Spleen (tissue), 11 donors: Measurements from ENCODE around the gene MRPS22. TPM values are rescaled to one million over a fixed set of nuclear protein-coding genes. Genes with fewer than 3 reads are reported as not detected.
"Not testable (repeated sequence)": the region's sequence is repeated elsewhere in the genome, so short reads cannot be mapped to it uniquely, and the experiment has no call there.

Experiments used
- DNase-seq: peaks from one replicate; pipeline ENCODE4 v3.0.0-alpha.2; 2020
- H3K27ac ChIP-seq, 8 donors: fragments of 200-600 bp; sonication (generic) in 7 of 8; 1 replicate in 4 of 8; 2 replicates in 4 of 8; pipeline versions ENCODE4 v1.5.0 to v1.8.0; 2016 to 2021; ENCODE audit warnings: inconsistent platforms in 4 of 8, mild to moderate bottlenecking in 4 of 8, moderate library complexity in 1 of 8
- H3K27me3 ChIP-seq, 7 donors: fragments of 200-600 bp; sonication (generic) in 6 of 7; replicated peaks in 1 of 7; 1 replicate in 4 of 7; 2 replicates in 3 of 7; pipeline versions ENCODE4 v1.5.0 to v1.8.0; 2016 to 2021; ENCODE audit warnings: inconsistent platforms in 3 of 7, mild to moderate bottlenecking in 1 of 7
- H3K36me3 ChIP-seq, 6 donors: fragments of 200-600 bp; sonication (generic) in 5 of 6; 1 replicate in 4 of 6; 2 replicates in 2 of 6; pipeline versions ENCODE4 v1.5.0 to v1.8.0; 2016 to 2021; ENCODE audit warnings: inconsistent platforms in 2 of 6
- H3K4me1 ChIP-seq, 6 donors: fragments of 200-600 bp; sonication (generic) in 5 of 6; 1 replicate in 3 of 6; 2 replicates in 3 of 6; pipeline versions ENCODE4 v1.5.0 to v1.8.0; 2016 to 2021; ENCODE audit warnings: inconsistent platforms in 3 of 6
- H3K4me3 ChIP-seq, 8 donors: fragments of 200-600 bp; sonication (generic) in 7 of 8; 1 replicate in 4 of 8; 2 replicates in 4 of 8; pipeline versions ENCODE4 v1.5.0 to v1.8.0; 2016 to 2021; ENCODE audit warnings: inconsistent platforms in 4 of 8, mild to moderate bottlenecking in 4 of 8, moderate library complexity in 2 of 8
- H3K9me3 ChIP-seq, 8 donors: fragments of 200-600 bp; sonication (generic) in 7 of 8; 1 replicate in 4 of 8; 2 replicates in 4 of 8; pipeline versions ENCODE4 v1.5.0 to v1.8.0; 2016 to 2021; ENCODE audit warnings: inconsistent platforms in 4 of 8
- POLR2A ChIP-seq, 3 donors: fragments of 450-650 bp; IDR thresholded peaks; one replicate each; pipeline ENCODE4 v1.5.1; 2017; ENCODE audit warnings: antibody characterized with exemption in 3 of 3, mild to moderate bottlenecking in 1 of 3
- POLR2AphosphoS5 ChIP-seq, 3 donors: sonication (generic); formaldehyde crosslinking; IDR thresholded peaks; one replicate each; pipeline ENCODE4 v1.5.1; 2017; ENCODE audit warnings: antibody characterized with exemption in 3 of 3
- WGBS, 5 donors: extraction: QIAGEN DNeasy Blood & Tissue Kit in 3 of 5; methylation state at CpG; one replicate each; pipeline versions ENCODE4 v1.1.5 to v1.1.7; 2013 to 2018; 5-methylcytosine and 5-hydroxymethylcytosine counted together
- intact Hi-C: fragments of 100-400 bp; cut with DNase I; formaldehyde crosslinking; loops from one replicate; pipeline ENCODE4 v1.15.0; 2023; ENCODE audit warnings: low total_unique reads
- polyA plus RNA-seq, 3 donors: library from polyadenylated mRNA; stranded (reverse); fragments of 200-250 nt; gene quantifications; one replicate each; pipeline ENCODE4 v1.2.1, GENCODE V29; 2013
- total RNA-seq, 7 donors: library from RNA; depleted of rRNA in 3 of 7; stranded (reverse); fragments of >200 nt in 3 of 7; fragmentation: NEBNext Ultra II Directional in 4 of 7; extraction: Animal tissue kit (Norgen Biotek cat#: 25700) in 4 of 7; gene quantifications; one replicate each; pipeline versions ENCODE4 v1.1.0 to v1.2.1, GENCODE V29; 2016 to 2021
- TF ChIP-seq, protein P1 (sequence below), 11 experiments: fragments of 200-600 bp in 7 of 11; fragments of 450-650 bp in 4 of 11; sonication (generic) in 4 of 11; IDR thresholded peaks in 8 of 11; conservative IDR thresholded peaks in 3 of 11; 1 replicate in 7 of 11; 2 replicates in 4 of 11; pipeline versions ENCODE4 v1.4.0 to v1.8.0; 2016 to 2021; ENCODE audit warnings: antibody characterized with exemption in 11 of 11, inconsistent platforms in 4 of 11, mild to moderate bottlenecking in 1 of 11
- donor health status: healthy with polysubstance abuse.
- donor health status: DM: no; HTN: no; CAD: no; lungs with moderate emphysema.
- donor health status: DM: no; HTN: no; CAD: no.
- donor health status: Bipolar disorder and iron deficiency.
- donor health status: healthy.
- donor health status: DM: no; HTN: no; CAD: no.
- donor health status: DM: yes; HTN: yes; CAD: no.

MRPS22 gene
- total and polyA plus RNA-seq, 10 donors, result 24.8 to 53.2 (median 30.9) TPM

- no peak for DNase-seq
- no peak overlapping the region for H3K27ac ChIP-seq
- H3K36me3 ChIP-seq, result peaks cover 3 to 95% (median 70%) of the 10 kb centered on the region in 6 donors
- no peaks in the 10 kb centered on the region for H3K9me3 ChIP-seq
- 85 to 98% (median 94%) methylated on average over 4 of the region's 4 CpGs for WGBS, 5 donors
- no peaks in the 10 kb centered on the region for H3K27me3 ChIP-seq
- TF ChIP-seq POLR2A (IDR thresholded peaks at IDR 0.05) (no peak), POLR2AphosphoS5 (IDR thresholded peaks at IDR 0.05) (no peak)
- TF ChIP-seq, protein P1, sequence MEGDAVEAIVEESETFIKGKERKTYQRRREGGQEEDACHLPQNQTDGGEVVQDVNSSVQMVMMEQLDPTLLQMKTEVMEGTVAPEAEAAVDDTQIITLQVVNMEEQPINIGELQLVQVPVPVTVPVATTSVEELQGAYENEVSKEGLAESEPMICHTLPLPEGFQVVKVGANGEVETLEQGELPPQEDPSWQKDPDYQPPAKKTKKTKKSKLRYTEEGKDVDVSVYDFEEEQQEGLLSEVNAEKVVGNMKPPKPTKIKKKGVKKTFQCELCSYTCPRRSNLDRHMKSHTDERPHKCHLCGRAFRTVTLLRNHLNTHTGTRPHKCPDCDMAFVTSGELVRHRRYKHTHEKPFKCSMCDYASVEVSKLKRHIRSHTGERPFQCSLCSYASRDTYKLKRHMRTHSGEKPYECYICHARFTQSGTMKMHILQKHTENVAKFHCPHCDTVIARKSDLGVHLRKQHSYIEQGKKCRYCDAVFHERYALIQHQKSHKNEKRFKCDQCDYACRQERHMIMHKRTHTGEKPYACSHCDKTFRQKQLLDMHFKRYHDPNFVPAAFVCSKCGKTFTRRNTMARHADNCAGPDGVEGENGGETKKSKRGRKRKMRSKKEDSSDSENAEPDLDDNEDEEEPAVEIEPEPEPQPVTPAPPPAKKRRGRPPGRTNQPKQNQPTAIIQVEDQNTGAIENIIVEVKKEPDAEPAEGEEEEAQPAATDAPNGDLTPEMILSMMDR (IDR thresholded peaks at IDR 0.05 in 8 of 11, conservative IDR thresholded peaks at IDR 0.05 in 3 of 11), result no peak
- intact Hi-C loops, result no loop called here
- peaks cover 0 to 52% (median 5%) of the 10 kb centered on the region in 6 donors for H3K4me1 ChIP-seq
- no peak overlapping the region for H3K4me3 ChIP-seq
These were observed 36.8 kb downstream of the MRPS22 start for GRCh38 chr3:139380575-139380974.

DNA sequence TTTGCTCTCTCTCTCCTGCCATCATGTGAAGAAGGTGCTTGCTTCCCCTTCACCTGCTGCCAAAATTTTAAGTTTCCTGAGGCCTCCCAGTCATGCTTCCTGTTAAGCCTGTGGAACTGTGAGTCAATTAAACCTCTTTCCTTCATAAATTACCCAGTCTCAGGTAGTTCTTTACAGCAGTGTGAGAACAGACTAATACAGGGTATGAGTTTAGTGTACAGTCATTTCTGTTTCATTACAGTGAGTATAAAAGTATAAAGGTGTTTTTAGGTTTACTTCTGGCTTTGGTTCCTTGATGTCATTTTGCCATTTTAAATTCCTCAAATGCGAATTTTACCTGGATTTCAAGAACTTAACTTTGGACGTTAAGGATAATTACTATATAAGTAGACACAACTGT lies 38.5 kb downstream of the MRPS22 start:
- Histone ChIP-seq H3K36me3 (peaks cover 3 to 78% (median 54%) of the 10 kb centered on the region in 6 donors), H3K4me1 (peaks cover 8 to 69% (median 22%) of the 10 kb centered on the region in 6 donors)
- H3K27ac ChIP-seq, intact Hi-C loops, DNase-seq, H3K27me3 ChIP-seq, H3K9me3 ChIP-seq, H3K4me3 ChIP-seq: not testable (repeated sequence)
- 58 to 98% (median 92%) methylated on average over 2 of the region's 2 CpGs for WGBS, 5 donors

DNA sequence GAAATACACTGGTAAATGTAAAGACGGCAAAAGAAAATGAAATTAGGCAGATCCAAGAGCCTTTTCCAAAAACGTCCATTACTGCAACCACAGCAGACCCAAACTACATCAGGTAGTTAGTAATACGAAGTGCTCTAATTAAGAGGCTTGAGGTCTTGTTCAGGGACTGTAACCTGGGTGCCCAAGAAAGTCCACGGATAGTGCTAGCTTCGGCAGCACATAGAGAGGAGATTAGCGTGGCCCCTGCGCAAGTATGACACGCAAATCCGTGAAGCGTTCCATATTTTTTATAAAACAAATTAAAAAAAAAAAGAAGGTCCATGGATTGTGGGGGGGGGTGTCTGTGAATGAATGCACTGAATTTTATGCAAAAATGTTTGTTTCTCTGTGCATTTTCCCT lies 44.3 kb downstream of the MRPS22 start:
- peak overlapping the region in 6 of 8 donors; percentile 70 to 98 (median 84) for H3K4me3 ChIP-seq
- peaks cover 28 to 77% (median 56%) of the 10 kb centered on the region in 6 donors for H3K4me1 ChIP-seq
- no peaks in the 10 kb centered on the region for H3K9me3 ChIP-seq
- H3K36me3 ChIP-seq, result peaks cover 0 to 20% (median 5%) of the 10 kb centered on the region in 6 donors
- H3K27me3 ChIP-seq, result no peaks in the 10 kb centered on the region
- TF ChIP-seq, protein P1 (IDR thresholded peaks at IDR 0.05 in 8 of 11, conservative IDR thresholded peaks at IDR 0.05 in 3 of 11), result no peak
- no peak for TF ChIP-seq POLR2AphosphoS5 (IDR thresholded peaks at IDR 0.05)
- no peak for TF ChIP-seq POLR2A (IDR thresholded peaks at IDR 0.05)
- intact Hi-C loops, result no loop called here
- H3K27ac ChIP-seq, result no peak overlapping the region
- DNase-seq, result no peak
- 79 to 89% (median 84%) methylated on average over 10 of the region's 10 CpGs for WGBS, 5 donors

DNA sequence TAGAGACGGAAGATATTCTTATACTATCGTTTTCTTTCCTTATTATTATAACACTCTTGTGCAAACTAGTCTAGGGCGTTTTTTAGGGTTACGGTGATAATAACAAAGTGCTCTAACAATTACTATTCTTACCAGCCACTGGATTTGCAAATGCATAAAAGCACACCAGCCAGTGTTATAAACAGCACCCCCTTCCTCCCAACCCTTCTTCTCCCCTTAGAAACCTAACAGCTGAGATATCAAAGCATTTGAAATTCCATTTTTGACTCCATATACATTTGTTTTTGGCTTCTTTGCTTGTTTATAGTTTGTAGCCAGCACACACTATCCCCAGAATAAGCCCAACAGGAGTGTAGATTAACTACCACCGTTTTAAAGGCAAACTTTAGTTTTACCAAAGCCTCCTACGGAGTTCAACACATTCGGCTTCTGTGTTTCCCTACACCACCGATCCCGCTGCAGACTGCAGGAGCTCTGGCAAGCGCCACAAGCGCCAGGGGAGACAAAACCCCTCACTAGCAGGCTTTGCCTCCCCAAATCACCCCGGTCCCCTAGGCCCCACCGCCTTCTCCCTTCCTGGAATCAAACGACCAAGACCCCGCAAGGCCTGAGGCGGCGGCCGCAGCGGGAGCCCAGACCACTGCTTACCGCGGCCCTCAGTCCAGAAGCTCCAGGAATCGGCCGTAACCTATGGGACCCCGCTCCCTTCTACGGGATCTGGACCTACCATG lies 45.2 kb downstream of the MRPS22 start:
- H3K27me3 ChIP-seq, result no peaks in the 10 kb centered on the region
- H3K9me3 ChIP-seq, result no peaks in the 10 kb centered on the region
- H3K27ac ChIP-seq, result peak overlapping the region; percentile 89 to 95 (median 94)
- peaks cover 0 to 15% (median 2%) of the 10 kb centered on the region in 6 donors for H3K36me3 ChIP-seq
- 4 to 9% (median 5%) methylated on average over 16 to 25 of the region's 25 CpGs for WGBS, 5 donors
- DNase-seq, result no peak
- peak overlapping the region; percentile 69 to 98 (median 79) for H3K4me3 ChIP-seq
- no peak for TF ChIP-seq POLR2AphosphoS5 (IDR thresholded peaks at IDR 0.05)
- TF ChIP-seq, protein P1 (IDR thresholded peaks at IDR 0.05 in 8 of 11, conservative IDR thresholded peaks at IDR 0.05 in 3 of 11), result no peak
- no peak for TF ChIP-seq POLR2A (IDR thresholded peaks at IDR 0.05)
- H3K4me1 ChIP-seq, result peaks cover 28 to 68% (median 53%) of the 10 kb centered on the region in 6 donors
- intact Hi-C loops, result no loop called here
